Activated T-helper 9 cell treated with anti-CD3 and anti-CD28 coated beads, Interleukin-2, amount 50 U/mL, for 16 hours (primary cell): ENCODE measurements around the gene TBC1D5.
"Not testable (repeated sequence)": the region's sequence is repeated elsewhere in the genome, so short reads cannot be mapped to it uniquely, and the experiment has no call there.

Experiments used
- DNase-seq: peaks from one replicate; pipeline ENCODE4 v3.0.0-alpha.2; 2020; ENCODE audit warnings: low read depth

TBC1D5 gene

GRCh38 chr3:17407576-17407975, 334.9 kb downstream of the TBC1D5 start:
- no peak for DNase-seq

GRCh38 chr3:17404548-17404947, 337.9 kb downstream of the TBC1D5 start:
- DNase-seq = no peak

- no peak for DNase-seq
These were observed 340.0 kb downstream of the TBC1D5 start for GRCh38 chr3:17402442-17402841.

DNA sequence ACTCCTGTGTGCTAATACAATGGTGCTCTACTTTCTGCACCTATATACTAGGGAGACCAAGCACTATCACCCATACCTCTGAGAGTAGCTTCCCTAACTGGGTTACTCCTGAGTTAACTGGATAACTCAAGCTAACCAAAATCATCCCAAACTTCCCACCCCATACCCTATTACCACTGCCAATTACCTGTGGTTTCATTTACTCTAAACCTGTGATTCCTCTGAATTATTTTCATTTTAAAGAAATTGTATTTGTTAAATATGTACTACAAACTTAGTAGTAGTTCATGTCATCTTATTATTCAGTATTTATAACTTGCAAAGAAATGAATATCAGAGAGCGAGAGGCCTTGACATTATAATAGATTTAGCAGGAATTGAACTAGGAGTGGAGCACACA, 340.5 kb downstream of the TBC1D5 start:
- DNase-seq = no peak

GRCh38 chr3:17399586-17399985, 342.8 kb downstream of the TBC1D5 start:
- DNase-seq = no peak

GRCh38 chr3:17398959-17399551, 343.4 kb downstream of the TBC1D5 start:
- DNase-seq = no peak

GRCh38 chr3:17396036-17396435, 346.4 kb downstream of the TBC1D5 start:
- no peak for DNase-seq

- no peak for DNase-seq
These were observed 347.8 kb downstream of the TBC1D5 start for GRCh38 chr3:17394541-17395155.

- DNase-seq = not testable (repeated sequence)
These were observed 349.9 kb downstream of the TBC1D5 start for GRCh38 chr3:17392516-17392915.

DNA sequence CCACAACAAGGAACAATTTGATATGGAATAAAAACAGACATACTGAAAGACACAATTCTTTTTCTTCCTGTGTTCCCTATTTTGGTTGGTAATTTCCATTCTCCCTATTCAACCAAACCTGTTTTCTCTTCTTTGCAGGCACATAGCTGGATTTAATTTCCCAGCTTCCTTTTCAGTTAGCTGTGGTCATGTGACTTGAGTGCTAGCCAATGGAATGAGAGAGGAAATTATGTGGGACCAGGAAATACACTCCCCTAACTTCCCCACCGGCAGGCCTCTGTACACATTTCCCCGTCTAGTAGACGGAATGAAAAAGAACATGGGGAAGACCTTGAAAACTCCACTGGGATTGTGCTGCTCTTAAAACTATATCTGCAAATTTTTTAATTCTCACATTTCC, 351.6 kb downstream of the TBC1D5 start:
- no peak for DNase-seq

DNA sequence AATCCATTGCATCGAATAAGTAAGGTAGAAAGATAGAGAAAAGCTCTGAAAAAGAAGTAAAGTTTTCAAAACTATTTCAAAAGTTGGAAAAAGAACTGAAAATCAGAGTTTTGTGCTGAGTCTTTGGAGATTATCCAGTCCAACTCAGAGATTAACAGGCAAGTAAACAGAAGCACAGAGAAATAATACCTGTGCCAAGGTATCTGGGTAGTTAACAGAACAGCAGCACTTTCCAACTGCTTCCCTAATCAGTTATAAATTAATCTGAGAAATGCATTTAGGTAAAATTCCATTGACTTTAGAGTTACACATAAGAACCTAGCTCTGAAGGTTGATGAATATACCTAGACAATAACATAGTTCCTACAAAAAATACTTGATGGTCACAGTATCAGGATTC, 355.3 kb downstream of the TBC1D5 start:
- DNase-seq = no peak

DNA sequence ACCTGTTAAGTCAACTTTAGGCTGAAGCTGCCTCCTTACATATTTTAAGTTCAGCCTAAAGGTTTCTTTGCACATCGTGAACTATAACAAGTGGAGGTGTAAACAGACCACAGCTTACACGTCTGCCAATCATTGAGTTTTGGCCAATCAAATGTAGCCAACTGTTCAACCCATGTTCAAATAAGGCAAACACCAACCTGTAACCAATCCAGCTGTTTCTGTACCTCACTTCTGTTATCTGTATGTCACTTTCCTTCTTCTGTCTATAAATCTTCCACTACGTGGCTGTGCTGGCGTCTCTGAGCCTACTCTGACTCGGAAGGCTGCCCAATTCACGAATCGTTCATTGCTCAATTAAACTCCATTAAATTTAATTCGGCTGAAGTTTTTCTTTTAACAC, 356.0 kb downstream of the TBC1D5 start:
- DNase-seq = no peak

GRCh38 chr3:17384567-17385296, 357.7 kb downstream of the TBC1D5 start:
- DNase-seq = no peak

- DNase-seq = no peak
These were observed 369.1 kb downstream of the TBC1D5 start for GRCh38 chr3:17373304-17373703.

DNA sequence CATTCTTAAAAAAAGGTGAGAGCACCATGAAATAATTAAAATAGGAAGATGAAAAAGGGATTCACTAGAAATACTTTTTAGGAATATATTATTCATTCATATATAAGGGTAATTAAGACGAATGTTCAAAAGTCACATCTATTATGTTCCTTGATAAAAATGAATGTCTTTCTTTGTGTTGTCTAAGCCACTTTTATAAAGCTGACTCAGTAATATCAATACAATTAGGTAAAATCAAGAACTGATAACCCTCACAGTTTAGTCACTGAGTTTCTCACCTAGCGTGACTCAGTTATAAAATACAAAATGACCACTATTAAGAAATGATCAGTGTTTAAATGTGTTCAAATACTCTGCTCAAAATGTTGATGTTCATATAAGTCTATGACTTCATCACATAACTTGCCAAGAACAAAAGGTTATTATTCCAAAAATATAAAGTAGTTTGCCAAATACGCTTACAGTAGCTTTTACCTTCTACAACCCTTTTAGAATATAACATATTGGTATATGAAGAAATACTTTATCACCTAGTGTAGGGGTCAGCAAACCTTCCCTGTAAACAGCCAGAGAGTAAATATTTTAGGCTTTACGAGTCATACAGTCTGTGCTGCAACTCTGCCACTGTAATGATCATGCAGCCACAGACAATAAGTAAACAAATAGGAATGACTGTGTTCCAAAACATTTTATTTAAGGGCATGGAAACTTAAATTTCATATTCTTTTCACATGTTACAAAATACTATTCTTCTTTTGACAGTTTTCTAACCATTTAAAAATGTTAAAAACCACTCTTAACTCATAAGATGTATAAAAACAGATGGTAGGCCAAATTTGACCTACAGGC, 369.8 kb downstream of the TBC1D5 start:
- no peak for DNase-seq

DNA sequence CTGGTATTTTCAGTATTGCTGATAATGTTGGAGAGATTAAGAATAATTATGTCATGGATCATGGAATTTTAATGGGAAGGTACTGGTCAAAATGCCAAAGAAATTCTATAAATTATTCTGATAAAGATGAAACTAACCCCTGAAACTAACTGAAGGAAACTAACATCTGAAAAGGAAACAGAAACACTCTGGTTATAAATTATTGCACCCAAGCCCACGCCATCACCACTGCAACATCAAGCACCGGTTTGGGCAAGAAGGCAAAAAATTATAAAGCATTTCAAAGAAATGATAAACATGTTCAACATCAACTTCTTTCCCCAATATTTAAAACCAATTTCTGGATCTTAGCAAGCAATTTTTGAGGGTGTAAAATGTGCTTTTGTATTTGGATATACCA, 372.5 kb downstream of the TBC1D5 start:
- DNase-seq = no peak

DNA sequence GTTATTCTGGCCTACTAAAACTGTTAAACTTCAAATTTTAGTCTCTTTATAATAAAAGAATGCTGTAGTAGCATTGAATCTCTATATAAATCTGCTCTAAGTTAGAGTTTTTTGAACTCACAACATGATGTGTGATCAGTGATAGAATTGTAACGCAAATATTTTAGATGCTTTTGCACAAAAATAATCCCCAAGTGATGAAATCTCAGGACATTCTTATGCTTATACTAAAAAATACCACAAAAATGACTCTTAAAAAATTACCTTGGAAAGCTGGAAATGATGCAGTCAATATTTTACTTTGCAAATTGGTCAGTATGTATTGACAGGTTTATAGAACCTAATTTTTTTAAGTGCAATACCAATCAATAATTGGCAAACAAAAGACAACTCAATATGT, 375.3 kb downstream of the TBC1D5 start:
- no peak for DNase-seq

GRCh38 chr3:17360991-17361390, 381.4 kb downstream of the TBC1D5 start:
- no peak for DNase-seq

- no peak for DNase-seq
These were observed 382.5 kb downstream of the TBC1D5 start for GRCh38 chr3:17359911-17360310.

GRCh38 chr3:17357035-17357710, 385.3 kb downstream of the TBC1D5 start:
- no peak for DNase-seq

DNA sequence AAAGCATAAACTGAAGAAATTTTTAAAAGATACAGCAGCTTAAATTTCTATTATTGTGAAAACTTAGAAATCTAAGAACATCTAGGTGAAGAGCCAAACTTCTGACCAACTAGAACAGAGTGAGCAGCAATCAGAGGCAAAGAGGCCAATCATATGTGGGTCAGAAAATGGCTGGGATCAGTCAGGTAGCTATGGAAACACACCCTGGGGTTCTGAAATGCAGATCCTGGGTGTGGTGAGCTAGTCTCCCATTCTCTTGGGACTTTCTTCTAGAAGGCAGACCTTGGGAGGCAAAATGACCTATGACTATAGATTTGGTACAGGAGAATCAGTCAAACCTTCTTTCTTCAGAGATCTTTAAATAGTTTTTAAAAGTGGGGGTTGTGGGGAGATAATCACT, 385.8 kb downstream of the TBC1D5 start:
- DNase-seq = no peak

DNA sequence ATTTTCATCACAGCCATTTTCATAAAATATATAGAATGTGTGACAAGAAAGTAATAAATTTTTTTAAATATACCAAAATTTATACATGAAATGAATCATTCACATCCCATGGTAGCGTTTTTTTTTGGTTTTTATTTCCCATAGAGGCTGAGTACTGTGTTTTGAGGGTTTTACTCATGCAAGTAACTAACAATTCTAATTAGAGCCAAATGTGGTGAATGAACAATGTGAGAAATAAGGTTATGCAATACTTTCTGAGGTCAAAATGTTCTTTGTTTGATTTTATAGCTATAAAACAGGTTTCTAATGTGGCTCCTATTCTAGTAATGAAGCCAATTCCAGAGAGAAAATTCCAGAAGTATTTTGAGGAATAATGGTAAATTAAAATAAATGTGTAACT, 386.8 kb downstream of the TBC1D5 start:
- DNase-seq = no peak
